Measurements from ENCODE around the gene PLRG1. TPM values are rescaled to one million over a fixed set of nuclear protein-coding genes. Genes with fewer than 3 reads are reported as not detected.

PLRG1 gene
- total RNA-seq, 1 experiment from 2014 or later: 72.5 TPM

DNA sequence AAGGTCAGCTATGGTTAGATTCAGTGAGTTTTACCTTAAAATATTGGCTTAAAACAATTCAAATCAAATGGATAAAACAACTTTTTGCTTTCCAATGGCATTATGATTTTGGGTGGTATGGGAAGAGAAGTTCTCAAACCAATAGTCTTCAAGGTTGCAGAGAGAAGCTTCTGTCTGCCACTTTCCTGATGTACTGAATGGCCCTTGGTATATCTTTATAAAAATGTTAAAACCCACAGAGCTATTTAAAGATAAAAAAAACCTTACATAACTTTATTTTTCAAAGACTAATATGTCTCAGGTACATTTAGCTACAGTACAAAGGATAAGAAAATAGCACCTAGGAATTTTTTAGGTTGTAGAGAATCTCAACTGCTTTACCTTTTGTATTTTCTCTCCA lies 33.5 kb upstream of the PLRG1 start:
- Mint-ChIP-seq H3K4me1 (ENCODE audit: low read depth, unreplicated experiment) (no peaks in the 10 kb centered on the region), H3K36me3 (ENCODE audit: insufficient read depth, unreplicated experiment) (no peaks in the 10 kb centered on the region), H3K9me3 (ENCODE audit: low read depth, unreplicated experiment) (no peaks in the 10 kb centered on the region), H3K27me3 (ENCODE audit: unreplicated experiment) (no peaks in the 10 kb centered on the region), H3K27ac (ENCODE audit: unreplicated experiment) (no peak overlapping the region), H3K4me3 (ENCODE audit: low read depth, unreplicated experiment) (no peak overlapping the region)
- CTCF ChIA-PET: interaction anchor here (0.8 kb wide), 1 partner anchor 11 kb away, joined by 3 read pairs; no protein-coding TSS in a partner anchor
- intact Hi-C loops (cut with micrococcal nuclease; ENCODE audit: unreplicated experiment): no loop called here
- DNase-seq: no peak
- BruUV-seq (replicated peaks): no TSS peak
- TF ChIP-seq, protein P1, sequence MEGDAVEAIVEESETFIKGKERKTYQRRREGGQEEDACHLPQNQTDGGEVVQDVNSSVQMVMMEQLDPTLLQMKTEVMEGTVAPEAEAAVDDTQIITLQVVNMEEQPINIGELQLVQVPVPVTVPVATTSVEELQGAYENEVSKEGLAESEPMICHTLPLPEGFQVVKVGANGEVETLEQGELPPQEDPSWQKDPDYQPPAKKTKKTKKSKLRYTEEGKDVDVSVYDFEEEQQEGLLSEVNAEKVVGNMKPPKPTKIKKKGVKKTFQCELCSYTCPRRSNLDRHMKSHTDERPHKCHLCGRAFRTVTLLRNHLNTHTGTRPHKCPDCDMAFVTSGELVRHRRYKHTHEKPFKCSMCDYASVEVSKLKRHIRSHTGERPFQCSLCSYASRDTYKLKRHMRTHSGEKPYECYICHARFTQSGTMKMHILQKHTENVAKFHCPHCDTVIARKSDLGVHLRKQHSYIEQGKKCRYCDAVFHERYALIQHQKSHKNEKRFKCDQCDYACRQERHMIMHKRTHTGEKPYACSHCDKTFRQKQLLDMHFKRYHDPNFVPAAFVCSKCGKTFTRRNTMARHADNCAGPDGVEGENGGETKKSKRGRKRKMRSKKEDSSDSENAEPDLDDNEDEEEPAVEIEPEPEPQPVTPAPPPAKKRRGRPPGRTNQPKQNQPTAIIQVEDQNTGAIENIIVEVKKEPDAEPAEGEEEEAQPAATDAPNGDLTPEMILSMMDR (IDR thresholded peaks at IDR 0.05; ENCODE audit: unreplicated experiment): no peak

DNA sequence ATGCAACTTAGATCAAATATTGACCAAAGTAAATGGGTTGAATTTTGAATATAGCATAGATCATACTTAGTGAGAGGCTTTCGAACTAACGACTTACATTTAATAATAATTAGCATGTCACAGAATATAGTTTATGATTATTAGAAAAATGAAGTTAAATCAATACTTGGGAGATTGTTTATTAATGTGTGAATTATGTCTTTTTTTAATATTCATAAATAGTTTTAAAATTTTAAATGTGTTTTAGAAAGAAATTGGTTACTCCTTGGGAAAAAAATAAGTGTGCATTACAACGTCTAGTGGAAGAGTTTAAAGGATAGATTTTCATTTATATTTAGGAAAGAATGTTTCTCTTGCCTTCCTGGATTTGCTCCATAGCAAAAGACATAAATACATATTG lies 33.0 kb upstream of the PLRG1 start:
- H3K36me3 Mint-ChIP-seq (ENCODE audit: insufficient read depth, unreplicated experiment): no peaks in the 10 kb centered on the region

DNA sequence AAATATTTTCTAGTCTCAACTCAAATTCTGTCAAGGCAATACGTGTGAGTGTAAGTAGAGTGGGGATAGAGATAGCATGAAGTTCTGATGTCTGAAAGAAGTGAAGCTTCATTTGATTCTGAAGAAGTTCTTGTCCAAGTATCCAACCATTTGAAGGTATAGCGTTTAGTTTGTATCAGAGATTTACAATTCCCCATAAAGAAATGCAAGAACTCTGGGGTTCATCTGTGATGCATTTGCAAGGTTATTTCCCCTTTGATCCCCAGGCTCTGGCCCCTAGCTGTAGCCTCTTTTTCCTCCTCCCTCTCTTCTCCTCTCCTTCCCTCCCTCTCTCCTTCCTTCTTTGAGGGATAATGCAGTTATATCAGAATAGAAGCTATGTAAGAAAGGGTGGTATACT lies 32.5 kb upstream of the PLRG1 start:
- Mint-ChIP-seq H3K27ac (ENCODE audit: unreplicated experiment) (no peak overlapping the region), H3K4me3 (ENCODE audit: low read depth, unreplicated experiment) (no peak overlapping the region), H3K4me1 (ENCODE audit: low read depth, unreplicated experiment) (no peaks in the 10 kb centered on the region), H3K9me3 (ENCODE audit: low read depth, unreplicated experiment) (no peaks in the 10 kb centered on the region), H3K27me3 (ENCODE audit: unreplicated experiment) (no peaks in the 10 kb centered on the region), H3K36me3 (ENCODE audit: insufficient read depth, unreplicated experiment) (no peaks in the 10 kb centered on the region)
- DNase-seq: no peak
- BruUV-seq (replicated peaks): no TSS peak
- CTCF ChIA-PET: no interaction called here
- TF ChIP-seq, protein P1 (IDR thresholded peaks at IDR 0.05; ENCODE audit: unreplicated experiment): no peak
- intact Hi-C loops (cut with micrococcal nuclease; ENCODE audit: unreplicated experiment): no loop called here

More for the DNA sequence above, 33.0 kb upstream of the PLRG1 start:
- H3K9me3 Mint-ChIP-seq (ENCODE audit: low read depth, unreplicated experiment): no peaks in the 10 kb centered on the region
- DNase-seq: no peak
- no peaks in the 10 kb centered on the region for H3K27me3 Mint-ChIP-seq (ENCODE audit: unreplicated experiment)
- CTCF ChIA-PET: interaction anchor here (0.8 kb wide), 1 partner anchor 11 kb away, joined by 3 read pairs; no protein-coding TSS in a partner anchor
- H3K4me1 Mint-ChIP-seq (ENCODE audit: low read depth, unreplicated experiment): no peaks in the 10 kb centered on the region
- H3K4me3 Mint-ChIP-seq (ENCODE audit: low read depth, unreplicated experiment): no peak overlapping the region
- no peak overlapping the region for H3K27ac Mint-ChIP-seq (ENCODE audit: unreplicated experiment)
- BruUV-seq (replicated peaks): no TSS peak
- intact Hi-C loops (cut with micrococcal nuclease; ENCODE audit: unreplicated experiment): no loop called here
- TF ChIP-seq, protein P1 (IDR thresholded peaks at IDR 0.05; ENCODE audit: unreplicated experiment): no peak

GRCh38 chr4:154579927-154580326 lies 29.7 kb upstream of the PLRG1 start:
- Mint-ChIP-seq H3K4me3 (ENCODE audit: low read depth, unreplicated experiment) (no peak overlapping the region), H3K27me3 (ENCODE audit: unreplicated experiment) (no peaks in the 10 kb centered on the region), H3K27ac (ENCODE audit: unreplicated experiment) (no peak overlapping the region), H3K4me1 (ENCODE audit: low read depth, unreplicated experiment) (no peaks in the 10 kb centered on the region), H3K36me3 (ENCODE audit: insufficient read depth, unreplicated experiment) (no peaks in the 10 kb centered on the region), H3K9me3 (ENCODE audit: low read depth, unreplicated experiment) (no peaks in the 10 kb centered on the region)
- BruUV-seq (replicated peaks): no TSS peak
- intact Hi-C loops (cut with micrococcal nuclease; ENCODE audit: unreplicated experiment): no loop called here
- CTCF ChIA-PET: no interaction called here
- no peak for DNase-seq
- TF ChIP-seq, protein P1 (IDR thresholded peaks at IDR 0.05; ENCODE audit: unreplicated experiment): no peak

All from Calu3 (cell line).